ENCODE measurements around the gene SPATC1L. TPM values are rescaled to one million over a fixed set of nuclear protein-coding genes. Genes with fewer than 3 reads are reported as not detected.

SPATC1L gene
- total and polyA plus RNA-seq, 2 donors (not counting 3 experiments of a cell fraction or from before 2014, with no cell fraction given), result 11.5 to 15.3 TPM

GRCh38 chr21:46205766-46206162, 21.5 kb upstream of the SPATC1L start:
- H3K9me1 ChIP-seq (replicated peaks; ENCODE audit: control insufficient read depth, extremely low read depth, insufficient read depth, low read length), result no peaks in the 10 kb centered on the region
- TF ChIP-seq FOS (IDR thresholded peaks at IDR 0.05; ENCODE audit: borderline replicate concordance, insufficient read depth, low read length) (no peak), EZH2 (IDR thresholded peaks at IDR 0.05; ENCODE audit: borderline replicate concordance, low read depth, low read length, severe bottlenecking) (no peak), CTCF (IDR thresholded peaks at IDR 0.05; ENCODE audit: extremely low read depth in 1 of 2, insufficient read depth in 1 of 2, low read depth in 1 of 2, low read length in 2 of 2) (no peak), POLR2A (IDR thresholded peaks at IDR 0.05; ENCODE audit: low read depth, low read length) (no peak)
- no TSS peak for BruUV-seq (replicated peaks)

GRCh38 chr21:46205166-46205565, 20.9 kb upstream of the SPATC1L start:
- BruUV-seq (replicated peaks), result no TSS peak
- Histone ChIP-seq H3K27me3 (ENCODE audit: control insufficient read depth in 2 of 2, insufficient read depth in 2 of 2, low read length in 2 of 2) (no peaks in the 10 kb centered on the region), H3K9ac (replicated peaks; ENCODE audit: extremely low read depth, insufficient read depth, low read length) (no peak overlapping the region), H3K79me2 (ENCODE audit: control insufficient read depth, insufficient read depth, low read length) (no peaks in the 10 kb centered on the region), H2AFZ (ENCODE audit: low read depth, low read length) (no peak overlapping the region), H3K36me3 (ENCODE audit: control insufficient read depth in 2 of 2, extremely low read depth in 1 of 2, insufficient read depth in 2 of 2, low read length in 2 of 2) (peaks cover 13 to 40% of the 10 kb centered on the region in 2 experiments), H3K9me1 (replicated peaks; ENCODE audit: control insufficient read depth, extremely low read depth, insufficient read depth, low read length) (no peaks in the 10 kb centered on the region), H3K4me1 (ENCODE audit: control insufficient read depth, extremely low read depth, insufficient read depth, low read length) (peaks cover 6% of the 10 kb centered on the region), H3K4me3 (replicated peaks in 1 of 3; ENCODE audit: insufficient read depth in 1 of 3, low read depth in 1 of 3, low read length in 3 of 3) (no peak overlapping the region), H4K20me1 (replicated peaks; ENCODE audit: control insufficient read depth, extremely low read depth, insufficient read depth, low read length) (no peaks in the 10 kb centered on the region), H3K9me3 (replicated peaks; ENCODE audit: control insufficient read depth, insufficient read depth, low read length) (no peaks in the 10 kb centered on the region), H3K4me2 (ENCODE audit: insufficient read depth, low read length) (no peak overlapping the region), H3K27ac (ENCODE audit: insufficient read depth, low read depth, low read length) (no peak overlapping the region)
- POLR2A ChIA-PET, result no interaction called here
- no peak for FAIRE-seq
- intact Hi-C loops (cut with micrococcal nuclease) (no loop called here), dilution Hi-C loops (cut with MboI; ENCODE audit: extremely low pct_ligation_motif_present, low sequenced_read_pairs) (no loop called here)
- DNase-seq (ENCODE audit: low read depth, low spot score), result no peak
- CTCF ChIA-PET, result no interaction called here
- TF ChIP-seq FOS (IDR thresholded peaks at IDR 0.05; ENCODE audit: borderline replicate concordance, insufficient read depth, low read length) (no peak), POLR2AphosphoS5 (IDR thresholded peaks at IDR 0.05; ENCODE audit: insufficient read depth, low read depth, low read length) (no peak), JUN (IDR thresholded peaks at IDR 0.05; ENCODE audit: borderline replicate concordance, insufficient read depth, insufficient read length, low read depth) (no peak), MAX (IDR thresholded peaks at IDR 0.05; ENCODE audit: insufficient read depth, insufficient read length) (no peak), MYC (IDR thresholded peaks at IDR 0.05; ENCODE audit: low read depth, low read length) (no peak), EZH2 (IDR thresholded peaks at IDR 0.05; ENCODE audit: borderline replicate concordance, low read depth, low read length, severe bottlenecking) (no peak), GATA2 (IDR thresholded peaks at IDR 0.05; ENCODE audit: insufficient read depth, insufficient read length, low read depth, low read length) (no peak), POLR2A (IDR thresholded peaks at IDR 0.05; ENCODE audit: low read depth, low read length) (no peak), CTCF (IDR thresholded peaks at IDR 0.05; ENCODE audit: extremely low read depth in 1 of 2, insufficient read depth in 1 of 2, low read depth in 1 of 2, low read length in 2 of 2) (no peak)

More at GRCh38 chr21:46205766-46206162, 21.5 kb upstream of the SPATC1L start:
- no peak overlapping the region for H3K4me2 ChIP-seq (ENCODE audit: insufficient read depth, low read length)
- CTCF ChIA-PET, result no interaction called here
- dilution Hi-C loops (cut with MboI; ENCODE audit: extremely low pct_ligation_motif_present, low sequenced_read_pairs), result no loop called here
- intact Hi-C loops (cut with micrococcal nuclease), result no loop called here
- H3K27me3 ChIP-seq (ENCODE audit: control insufficient read depth in 2 of 2, insufficient read depth in 2 of 2, low read length in 2 of 2), result no peaks in the 10 kb centered on the region
- no peak overlapping the region for H3K27ac ChIP-seq (ENCODE audit: insufficient read depth, low read depth, low read length)
- POLR2A ChIA-PET, result no interaction called here
- H3K79me2 ChIP-seq (ENCODE audit: control insufficient read depth, insufficient read depth, low read length), result no peaks in the 10 kb centered on the region
- H2AFZ ChIP-seq (ENCODE audit: low read depth, low read length), result no peak overlapping the region
- no peaks in the 10 kb centered on the region for H3K9me3 ChIP-seq (replicated peaks; ENCODE audit: control insufficient read depth, insufficient read depth, low read length)
- H3K36me3 ChIP-seq (ENCODE audit: control insufficient read depth in 2 of 2, extremely low read depth in 1 of 2, insufficient read depth in 2 of 2, low read length in 2 of 2), result peaks cover 14 to 45% of the 10 kb centered on the region in 2 experiments
- no peak for DNase-seq (ENCODE audit: low read depth, low spot score)
- H3K4me1 ChIP-seq (ENCODE audit: control insufficient read depth, extremely low read depth, insufficient read depth, low read length), result peaks cover 6% of the 10 kb centered on the region
- no peaks in the 10 kb centered on the region for H4K20me1 ChIP-seq (replicated peaks; ENCODE audit: control insufficient read depth, extremely low read depth, insufficient read depth, low read length)
- no peak for FAIRE-seq
- no peak overlapping the region for H3K9ac ChIP-seq (replicated peaks; ENCODE audit: extremely low read depth, insufficient read depth, low read length)
- H3K4me3 ChIP-seq (replicated peaks in 1 of 3; ENCODE audit: insufficient read depth in 1 of 3, low read depth in 1 of 3, low read length in 3 of 3), result no peak overlapping the region
